GM19467 (cell line): ENCODE results near the gene SCRN3.
"Not testable (repeated sequence)": the region's sequence is repeated elsewhere in the genome, so short reads cannot be mapped to it uniquely, and the experiment has no call there.

Experiments
- ATAC-seq: cut with Tn5 transposase; IDR thresholded peaks from one replicate; pipeline ENCODE4 v1.9.1; 2021; ENCODE audit warnings: mild to moderate bottlenecking, moderate library complexity; ENCODE audit not compliant: unreplicated experiment

The SCRN3 gene

DNA sequence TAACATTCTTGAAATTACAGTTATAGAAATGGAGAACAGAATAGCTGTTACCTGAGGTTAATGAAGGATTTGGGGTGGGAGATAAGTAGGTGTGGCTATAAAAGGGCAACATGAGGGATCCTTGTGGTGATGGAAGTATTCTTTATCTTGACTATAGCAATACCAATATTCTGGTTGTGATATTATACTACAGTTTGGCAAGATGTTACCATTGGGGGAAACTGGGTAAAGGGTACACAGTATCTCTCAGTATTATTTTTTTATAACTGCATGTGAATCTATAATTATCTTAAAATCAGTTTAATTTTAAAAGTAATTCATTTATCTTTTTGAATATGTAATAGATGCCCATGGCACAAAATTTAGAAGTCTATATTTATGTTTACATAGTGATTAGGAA, 8.1 kb downstream of the SCRN3 start:
- no peak for ATAC-seq

DNA sequence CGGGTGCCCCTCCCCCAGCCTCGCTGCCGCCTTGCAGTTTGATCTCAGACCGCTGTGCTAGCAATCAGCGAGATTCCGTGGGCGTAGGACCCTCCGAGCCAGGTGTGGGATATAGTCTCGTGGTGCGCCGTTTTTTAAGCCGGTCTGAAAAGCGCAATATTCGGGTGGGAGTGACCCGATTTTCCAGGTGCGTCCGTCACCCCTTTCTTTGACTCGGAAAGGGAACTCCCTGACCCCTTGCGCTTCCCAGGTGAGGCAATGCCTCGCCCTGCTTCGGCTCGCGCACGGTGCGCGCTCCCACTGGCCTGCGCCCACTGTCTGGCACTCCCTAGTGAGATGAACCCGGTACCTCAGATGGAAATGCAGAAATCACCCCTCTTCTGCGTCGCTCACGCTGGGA, 14.5 kb downstream of the SCRN3 start:
- not testable (repeated sequence) for ATAC-seq

GRCh38 chr2:174412256-174412655, 16.7 kb downstream of the SCRN3 start:
- no peak for ATAC-seq

- ATAC-seq: no peak
These were observed 32.7 kb downstream of the SCRN3 start for GRCh38 chr2:174428214-174428613.

GRCh38 chr2:174430066-174430465, 34.5 kb downstream of the SCRN3 start:
- ATAC-seq: no peak

GRCh38 chr2:174431902-174432301, 36.4 kb downstream of the SCRN3 start:
- no peak for ATAC-seq

DNA sequence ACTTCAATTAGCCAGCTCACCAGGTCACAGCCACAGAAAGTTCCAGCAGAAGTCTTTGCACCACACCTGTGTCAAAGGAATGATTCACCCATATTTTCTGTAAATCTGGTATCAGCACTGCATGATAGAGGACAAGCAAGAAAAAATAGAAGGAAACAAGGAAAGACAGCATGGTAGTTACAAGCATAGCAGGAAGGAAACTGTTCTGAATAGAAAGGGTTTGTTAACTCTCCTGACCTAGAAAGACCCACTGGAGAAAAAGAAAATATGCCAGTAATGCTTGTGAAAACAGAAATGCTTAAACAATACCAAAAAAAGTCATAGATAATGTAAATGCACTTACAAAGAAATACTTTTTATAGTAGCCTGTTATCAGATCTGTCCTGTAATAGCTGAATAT, 40.8 kb downstream of the SCRN3 start:
- ATAC-seq: no peak

GRCh38 chr2:174438146-174438886, 42.8 kb downstream of the SCRN3 start:
- no peak for ATAC-seq

DNA sequence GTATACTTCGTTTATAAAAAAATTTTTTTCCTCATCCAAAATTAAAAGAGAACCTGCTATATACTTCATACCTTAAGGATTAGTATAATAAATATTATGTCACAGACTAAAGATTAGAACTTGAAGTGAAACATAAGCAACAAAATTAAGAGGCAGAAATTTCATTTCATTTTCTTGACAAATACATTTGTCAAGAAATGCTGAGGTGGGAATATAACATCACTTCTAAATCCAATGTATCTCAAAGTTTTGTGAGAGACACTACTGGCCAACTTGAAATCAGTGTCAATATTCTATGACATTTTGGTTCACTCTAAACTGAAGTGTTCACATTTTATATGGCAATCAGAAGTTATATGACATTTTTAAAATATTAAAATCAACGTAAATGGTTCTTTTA, 43.8 kb downstream of the SCRN3 start:
- ATAC-seq: no peak

DNA sequence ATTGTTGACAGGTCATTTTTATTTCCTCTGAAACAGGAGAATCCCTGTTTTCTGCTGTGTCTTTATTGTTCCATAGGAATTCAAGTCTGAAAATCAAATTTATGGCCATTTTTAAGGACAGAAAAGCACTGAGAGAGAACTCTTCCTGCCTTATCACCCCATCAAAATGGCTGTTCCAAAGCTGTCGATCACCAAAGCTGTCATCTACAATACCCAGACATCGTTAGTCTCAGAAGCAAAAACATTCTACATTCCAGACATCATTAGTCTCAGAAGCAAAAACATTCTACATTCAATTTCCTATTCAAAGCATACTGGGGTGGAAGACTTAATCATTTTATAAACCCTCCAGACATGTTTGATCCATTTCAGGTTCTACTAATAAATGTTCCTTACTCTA, 44.4 kb downstream of the SCRN3 start:
- no peak for ATAC-seq

DNA sequence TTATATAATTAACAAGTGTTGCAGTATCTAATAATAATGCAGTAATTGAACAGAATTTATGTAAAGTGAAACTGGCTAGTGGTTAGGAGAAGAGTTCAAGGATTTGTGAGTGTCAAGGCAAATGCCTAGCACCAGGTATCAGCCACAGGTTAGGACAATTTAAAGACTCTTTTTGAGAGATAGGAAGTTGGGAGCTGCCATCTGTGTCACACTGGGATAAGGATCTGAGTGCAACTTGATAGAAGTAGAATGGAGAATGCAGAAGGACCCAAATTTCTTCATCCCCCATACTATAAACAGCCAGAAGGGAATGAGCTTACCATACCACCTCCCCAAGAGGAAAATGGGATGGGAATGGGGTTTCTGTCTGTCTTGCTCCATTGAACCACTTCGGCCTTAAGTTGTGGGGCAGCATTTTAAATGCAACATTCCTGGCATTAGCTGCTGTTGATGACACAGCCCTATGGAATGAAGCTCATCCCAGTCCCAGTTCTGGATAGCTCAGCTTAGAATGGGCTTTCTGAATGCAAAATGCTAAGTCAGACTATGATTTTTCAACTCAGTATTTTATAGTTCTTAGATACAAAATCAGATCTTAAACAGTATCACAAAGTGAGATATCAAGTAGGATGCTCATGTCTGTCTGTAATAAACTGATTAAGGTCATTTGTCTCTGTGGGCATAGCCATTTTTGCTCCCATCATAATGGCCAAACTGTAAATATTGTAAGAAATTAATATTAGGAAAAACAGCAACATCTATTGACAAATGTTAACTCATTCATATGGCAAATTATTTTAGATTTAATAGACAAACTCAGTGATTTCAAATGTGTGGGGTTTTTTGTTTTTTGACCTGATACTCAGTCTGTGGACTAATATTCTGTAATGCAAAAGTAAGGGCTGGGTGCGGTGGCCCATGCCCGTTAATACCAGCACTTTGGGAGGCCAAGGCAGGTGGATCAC, 47.3 kb downstream of the SCRN3 start:
- ATAC-seq: no peak

DNA sequence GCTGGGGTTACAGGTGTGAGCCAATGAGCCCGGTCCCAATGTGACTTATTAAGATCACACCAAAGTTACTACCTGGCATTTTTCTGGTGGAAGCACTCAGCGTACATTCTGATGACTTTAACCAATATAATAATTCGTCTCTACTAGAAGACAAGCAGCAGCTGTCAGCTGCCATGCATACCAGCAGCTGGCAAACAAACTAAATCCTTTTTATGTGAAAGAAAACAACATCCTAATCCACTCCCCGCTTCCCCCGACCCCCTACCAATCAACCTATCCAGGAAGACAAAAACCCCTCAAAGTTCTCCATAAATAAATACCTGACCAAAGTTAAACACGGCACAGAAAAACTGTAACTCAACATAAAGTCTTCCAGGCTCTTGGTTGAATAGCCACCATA, 49.2 kb downstream of the SCRN3 start:
- ATAC-seq: no peak

DNA sequence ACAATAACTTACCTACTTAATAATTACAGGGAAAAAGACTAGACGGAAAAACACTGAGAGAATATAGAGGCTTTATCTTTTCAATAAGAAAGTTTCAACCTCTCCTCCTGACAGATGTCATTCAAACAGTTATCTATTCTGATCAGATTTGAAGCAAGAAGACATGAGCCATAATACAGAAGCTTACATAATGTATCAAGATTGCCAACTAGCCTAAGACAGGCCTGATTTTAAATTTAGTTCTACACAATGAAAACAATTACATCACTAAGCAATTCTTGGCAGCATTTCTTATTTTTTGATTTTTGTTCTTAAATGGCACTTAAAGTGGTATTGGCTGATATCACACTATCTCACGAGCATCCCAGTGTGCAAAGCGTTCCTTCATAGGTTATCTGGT, 49.7 kb downstream of the SCRN3 start:
- no peak for ATAC-seq

DNA sequence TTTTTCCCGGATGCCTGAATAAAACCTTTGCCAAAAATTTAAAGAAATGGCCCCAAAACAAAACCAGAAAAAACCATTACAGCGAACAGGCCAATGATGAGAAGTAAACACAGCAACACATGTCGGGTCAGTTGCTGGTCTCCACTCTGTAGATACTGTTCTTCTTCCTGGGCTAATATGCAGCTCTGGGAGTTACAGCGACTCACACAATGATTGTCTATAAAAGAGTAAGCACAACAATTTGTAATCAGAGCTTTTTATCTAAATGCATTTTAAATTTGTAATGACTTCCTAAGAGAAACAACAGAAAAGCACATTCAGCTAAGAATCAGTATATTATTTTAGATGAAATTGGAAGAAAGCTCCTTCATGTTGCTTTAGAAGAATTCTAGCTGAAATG, 51.0 kb downstream of the SCRN3 start:
- no peak for ATAC-seq

DNA sequence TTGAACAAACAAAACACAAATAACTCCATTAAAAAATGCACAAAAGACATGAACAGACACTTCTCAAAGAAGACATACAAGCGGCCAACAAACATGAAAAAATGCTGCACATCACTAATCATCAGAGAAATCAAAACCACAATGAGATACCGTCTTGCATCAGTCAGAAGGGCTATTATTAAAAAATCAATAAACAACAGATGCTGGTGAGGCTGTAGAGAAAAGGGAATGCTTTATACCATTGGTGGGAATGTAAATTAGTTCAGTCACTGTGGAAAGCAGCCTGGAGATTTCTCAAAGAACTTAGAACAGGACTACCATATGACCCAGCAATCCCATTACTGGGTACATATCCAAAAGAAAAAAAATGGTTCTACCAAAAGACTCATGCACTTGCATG, 53.5 kb downstream of the SCRN3 start:
- no peak for ATAC-seq

DNA sequence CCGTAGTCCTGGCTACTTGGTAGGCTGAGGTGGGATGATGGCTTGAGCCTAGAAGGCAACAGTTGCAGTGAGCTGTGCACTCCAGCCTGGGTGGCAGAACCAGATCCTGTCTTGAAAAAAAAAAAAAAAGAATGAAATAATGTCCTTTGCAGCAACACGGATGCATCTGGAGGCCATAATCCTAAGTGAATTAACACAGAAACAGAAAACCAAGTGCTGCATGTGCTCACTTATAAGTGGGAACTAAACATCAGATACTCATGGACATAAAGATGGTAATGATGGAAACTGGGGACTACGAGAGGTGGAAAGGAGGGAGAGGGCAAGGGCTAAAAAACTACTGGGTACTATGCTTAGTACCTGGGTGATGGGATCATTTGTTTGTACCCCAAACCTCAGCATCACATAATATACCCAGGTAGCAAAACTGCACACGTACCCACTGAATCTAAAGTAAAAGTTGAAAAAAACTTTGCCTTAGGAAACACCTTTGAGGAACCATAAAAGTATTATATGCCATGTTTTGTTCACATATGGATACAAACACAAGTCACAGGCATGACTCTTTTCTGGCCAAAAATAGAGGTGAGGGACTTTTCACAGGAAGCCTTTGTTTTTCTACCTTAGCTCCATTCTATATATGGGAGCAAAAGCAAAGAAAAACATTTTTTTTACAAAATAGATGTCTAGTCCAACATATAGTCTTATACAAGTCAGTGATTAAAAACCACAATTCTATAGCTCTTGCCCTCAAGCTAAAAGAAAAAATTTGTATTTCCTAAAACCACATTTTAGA, 54.7 kb downstream of the SCRN3 start:
- no peak for ATAC-seq

DNA sequence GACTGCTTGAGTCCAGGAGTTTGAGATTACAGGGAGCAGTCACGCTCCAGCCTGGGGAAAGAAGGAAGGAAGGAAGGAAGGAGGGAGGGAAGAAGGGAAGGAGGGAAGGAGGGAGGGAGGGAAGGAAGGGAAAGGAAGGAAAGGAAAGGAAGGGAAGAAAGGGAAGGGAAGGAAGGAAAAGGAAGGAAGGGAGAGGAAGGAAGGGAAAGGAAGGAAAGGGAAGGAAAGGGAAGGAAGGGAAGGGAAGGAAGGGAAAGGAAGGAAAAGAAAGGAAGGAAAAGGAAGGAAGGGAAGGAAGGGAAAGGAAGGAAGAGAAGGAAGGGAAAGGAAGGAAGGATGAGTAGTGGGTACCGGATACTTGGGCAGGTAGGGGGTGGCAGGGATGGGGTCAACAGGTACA, 59.0 kb downstream of the SCRN3 start:
- no peak for ATAC-seq

GRCh38 chr2:174461221-174461620, 65.7 kb downstream of the SCRN3 start:
- ATAC-seq: no peak

DNA sequence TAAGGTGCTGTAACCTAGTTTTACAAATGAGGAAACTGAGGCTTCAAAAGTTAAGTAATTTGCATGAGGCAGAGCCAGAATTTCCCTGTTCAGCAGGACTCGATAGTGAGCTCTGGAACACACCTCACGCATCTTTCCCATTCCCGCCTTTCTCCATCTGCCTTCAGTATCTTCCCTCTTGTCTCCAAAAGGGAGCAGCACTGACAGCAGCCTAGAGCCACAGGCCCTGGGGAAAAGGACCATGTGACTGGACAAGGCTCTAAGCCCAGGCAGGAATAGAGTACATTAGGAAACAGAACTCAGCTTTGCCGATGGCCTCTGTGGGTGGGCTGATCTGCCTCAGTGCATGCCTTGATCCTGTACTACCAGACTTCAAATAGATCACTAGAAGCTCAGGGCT, 69.8 kb downstream of the SCRN3 start:
- ATAC-seq: no peak

DNA sequence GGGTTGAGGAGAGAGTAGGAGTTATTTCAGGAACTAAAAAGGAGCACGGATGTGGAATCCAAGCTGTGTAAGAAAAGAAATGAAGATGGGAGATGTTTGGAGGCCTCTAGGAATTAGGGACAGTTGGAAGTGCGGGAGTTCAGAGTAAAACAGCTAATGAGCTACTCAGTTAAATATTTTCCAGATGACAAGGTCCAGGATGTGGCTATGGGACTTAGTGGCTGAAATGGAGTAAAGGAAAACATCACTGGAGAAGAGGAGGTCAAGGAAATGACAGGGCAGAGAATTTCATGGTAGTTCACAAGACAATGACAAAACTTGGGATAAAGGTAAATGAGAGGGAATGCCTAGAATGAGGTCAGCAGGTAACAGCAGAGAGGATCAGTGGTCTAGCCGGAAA, 78.3 kb downstream of the SCRN3 start:
- ATAC-seq: no peak

DNA sequence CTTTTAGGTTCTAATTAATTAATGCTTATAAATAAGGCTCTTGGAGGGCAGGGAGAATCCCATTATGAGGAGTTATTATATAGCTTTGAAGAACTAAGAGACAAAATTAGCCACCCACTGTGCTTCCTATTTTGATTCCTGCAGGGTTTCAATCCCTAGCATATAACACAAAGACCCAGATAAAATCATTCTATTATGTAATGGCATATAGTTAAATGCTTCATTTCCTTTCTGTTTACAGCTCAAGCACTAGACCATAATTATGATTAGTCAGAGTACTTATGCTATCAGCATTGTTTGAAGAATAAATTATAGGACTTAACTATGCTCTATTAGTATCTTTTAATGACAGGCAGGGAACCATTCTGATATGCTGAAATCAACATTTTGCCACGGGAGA, 82.2 kb downstream of the SCRN3 start:
- no peak for ATAC-seq
